A673 (cell line): ENCODE data around the gene PGC.

Experiments used
- CTCF ChIP-seq: fragments of 300-800, 200-600 bp; sonication (generic); conservative IDR thresholded peaks from 2 replicates; pipeline ENCODE4 v1.5.1; 2017; ENCODE audit warnings: low read depth, mild to moderate bottlenecking, antibody characterized with exemption, low read length, moderate library complexity, mixed read lengths
- EZH2 ChIP-seq: fragments of 200-600 bp; sonication (generic); IDR thresholded peaks from 2 replicates; pipeline ENCODE4 v1.6.1; 2017; ENCODE audit warnings: borderline replicate concordance, low read depth, mild to moderate bottlenecking, mixed read lengths, antibody characterized with exemption, low read length; ENCODE audit not compliant: poor library complexity, severe bottlenecking

- TF ChIP-seq CTCF: no peak
- TF ChIP-seq EZH2: no peak
These were observed 45.0 kb downstream of the PGC start for GRCh38 chr6:41702089-41702745.
